CD4-positive, alpha-beta T cell treated with Interleukin-21 for 1 hour (primary cell): Measurements from ENCODE around the gene TP53RK.
"Not testable (repeated sequence)": the region's sequence is repeated elsewhere in the genome, so short reads cannot be mapped to it uniquely, and the experiment has no call there.

ENCODE experiments used
- DNase-seq: peaks from one replicate; pipeline ENCODE4 v3.0.0-alpha.2; 2020

Gene TP53RK

DNA sequence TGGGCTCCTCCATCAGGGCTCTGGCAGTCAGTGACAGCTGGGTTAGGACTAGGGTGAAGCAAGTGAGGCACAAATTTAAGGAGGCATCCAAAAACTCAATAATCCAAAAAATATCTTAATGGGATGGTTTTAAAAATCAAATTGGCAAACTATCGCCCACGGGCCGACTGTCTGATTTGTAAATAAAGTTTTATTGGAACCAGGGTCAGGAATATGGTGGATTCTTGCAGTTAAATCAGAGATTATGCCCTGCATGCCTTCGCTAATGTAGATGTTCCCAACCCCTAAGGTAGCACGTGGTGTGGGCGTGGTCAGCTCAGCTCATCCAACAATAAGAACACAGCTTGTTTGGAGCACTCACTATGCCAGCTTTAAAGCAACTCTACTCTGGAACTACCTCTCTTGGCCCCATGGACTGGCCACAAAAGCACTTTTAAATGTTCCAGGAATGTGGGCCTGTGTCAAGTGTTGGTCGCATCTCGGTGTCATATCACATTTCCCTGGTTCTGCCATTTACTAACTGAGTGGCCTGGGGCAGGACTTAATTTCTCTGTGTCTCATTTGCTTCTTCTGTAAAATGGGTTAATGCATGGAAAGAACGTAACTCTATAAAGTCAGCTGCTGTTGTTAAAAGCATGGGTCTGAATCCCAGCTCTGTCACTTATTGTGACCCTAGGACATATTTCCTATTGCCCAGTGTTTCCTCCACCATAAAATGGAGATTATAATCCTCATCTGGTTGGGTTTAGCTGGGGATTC lies 7.0 kb downstream of the TP53RK start:
- no peak for DNase-seq

DNA sequence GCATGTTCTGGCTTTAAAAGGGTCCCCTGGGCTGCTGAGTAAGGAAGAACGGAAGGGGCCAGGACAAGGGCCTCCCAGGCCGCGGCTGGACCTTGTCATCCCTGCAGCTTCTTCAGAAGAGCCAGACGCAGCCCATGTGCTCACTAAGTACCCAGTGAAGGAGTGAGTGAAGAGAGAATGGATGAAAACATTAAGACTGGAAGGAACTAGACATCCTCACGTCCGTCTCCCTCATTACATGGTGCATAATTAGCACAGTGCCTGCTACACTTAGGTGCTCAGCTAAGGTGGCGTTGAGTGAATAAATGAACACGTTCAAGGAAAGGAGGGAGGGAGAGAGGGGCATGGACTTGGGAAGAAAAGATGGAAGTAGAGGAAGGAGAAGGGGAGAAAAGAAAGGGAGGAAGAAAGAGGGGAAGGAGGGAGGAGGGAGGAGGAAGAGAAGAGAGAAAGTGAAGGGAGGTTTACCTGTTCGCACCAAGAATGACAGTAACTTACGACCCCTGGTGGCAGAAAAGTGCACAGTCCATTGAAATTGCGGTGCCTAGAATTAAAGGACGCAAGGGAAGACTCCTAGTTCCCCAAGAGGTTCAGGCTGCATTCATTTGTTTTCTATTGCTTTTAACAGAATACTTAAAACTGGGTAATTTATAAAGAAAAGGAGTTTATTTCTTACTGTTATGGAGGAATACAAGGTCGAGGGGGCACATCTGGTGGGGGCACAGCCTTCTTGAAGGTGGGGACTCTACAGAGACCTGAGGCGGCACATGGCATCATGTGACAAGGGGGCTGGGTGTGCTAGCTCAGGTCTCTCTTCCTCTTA lies 8.0 kb downstream of the TP53RK start:
- peak; percentile 70 for DNase-seq

GRCh38 chr20:46680684-46681031 lies 8.6 kb downstream of the TP53RK start:
- no peak for DNase-seq

- DNase-seq, result no peak
These were observed 10.7 kb downstream of the TP53RK start for GRCh38 chr20:46678516-46678915.

- no peak for DNase-seq
These were observed 11.6 kb downstream of the TP53RK start for GRCh38 chr20:46677608-46678007.

DNA sequence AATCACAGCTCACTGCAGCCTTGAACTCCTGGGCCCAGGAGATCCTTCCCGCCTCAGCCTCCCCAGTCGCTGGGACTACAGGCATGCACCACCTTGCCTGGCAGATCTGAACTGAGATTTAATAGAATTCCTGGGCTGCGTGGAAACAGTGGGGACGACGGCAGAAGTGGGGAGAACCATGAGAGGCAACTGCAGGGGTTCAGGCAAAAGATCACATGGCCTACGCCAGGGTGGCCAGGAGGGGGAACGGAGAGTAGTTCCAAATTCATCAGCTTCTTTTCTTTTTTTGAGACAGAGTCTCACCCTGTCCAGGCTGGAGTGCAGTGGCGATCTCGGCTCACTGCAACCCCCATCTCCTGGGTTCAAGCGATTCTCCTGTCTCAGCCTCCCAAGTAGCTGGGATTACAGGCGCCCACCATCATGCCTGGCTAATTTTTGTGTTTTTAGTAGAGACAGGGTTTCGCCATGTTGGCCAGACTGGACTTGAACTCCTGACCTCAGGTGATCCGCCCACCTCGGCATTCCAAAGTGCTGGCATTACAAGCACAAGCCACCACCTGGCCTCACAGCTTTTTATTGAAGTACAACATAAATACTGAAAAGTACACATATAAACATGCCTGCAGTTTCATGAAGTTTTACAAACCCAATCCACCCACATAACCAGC lies 12.5 kb downstream of the TP53RK start:
- not testable (repeated sequence) for DNase-seq

- DNase-seq, result no peak
These were observed 14.8 kb downstream of the TP53RK start for GRCh38 chr20:46674253-46675083.

GRCh38 chr20:46673394-46674252 lies 15.6 kb downstream of the TP53RK start:
- DNase-seq, result no peak

DNA sequence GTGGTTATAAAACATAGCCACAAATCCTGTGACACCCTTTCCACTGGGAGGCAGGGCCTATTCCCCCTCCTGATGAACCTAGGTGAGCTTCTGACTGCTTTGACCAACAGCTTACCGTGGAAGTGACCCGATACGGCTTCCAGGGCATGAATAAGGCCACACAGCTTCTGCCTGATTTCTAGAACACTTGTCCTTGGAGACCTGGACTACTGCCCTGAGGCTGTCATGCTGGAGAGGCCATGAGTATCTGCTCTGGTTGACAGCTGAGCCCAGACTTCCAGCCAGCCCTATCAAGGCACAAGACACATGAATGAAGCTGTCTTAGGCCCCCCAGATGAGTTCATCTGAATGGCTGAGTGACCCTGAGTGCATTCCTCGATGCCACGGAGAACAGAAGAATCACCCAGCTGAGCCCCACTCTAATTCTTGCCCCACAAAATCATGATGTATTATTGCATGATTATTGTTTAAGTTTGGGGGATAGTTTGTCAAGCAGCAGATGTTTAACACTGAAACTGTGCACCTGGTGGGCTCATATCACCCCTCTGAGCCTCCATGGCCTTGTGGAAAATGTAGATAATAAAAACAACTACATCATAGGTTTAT lies 16.6 kb downstream of the TP53RK start:
- DNase-seq, result no peak

GRCh38 chr20:46671866-46672542 lies 17.2 kb downstream of the TP53RK start:
- no peak for DNase-seq

- no peak for DNase-seq
These were observed 18.4 kb downstream of the TP53RK start for GRCh38 chr20:46670585-46671584.

DNA sequence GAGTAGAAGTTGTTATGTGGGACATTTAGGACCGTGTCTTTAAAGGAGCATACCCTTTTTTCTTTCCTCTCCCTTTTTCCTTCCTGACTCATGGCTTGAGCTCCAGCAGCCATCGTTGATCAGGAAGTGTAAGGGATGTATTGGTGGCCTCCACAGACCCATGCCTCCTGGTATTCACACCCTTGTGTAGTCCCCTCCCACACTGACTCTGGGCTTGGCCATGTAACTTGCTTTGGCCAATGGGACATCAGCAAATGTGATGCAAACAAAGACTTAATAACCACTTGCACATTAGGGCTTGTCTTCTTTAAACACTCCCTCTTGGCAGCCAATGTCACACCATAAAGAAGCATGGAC lies 19.0 kb downstream of the TP53RK start:
- DNase-seq, result no peak

DNA sequence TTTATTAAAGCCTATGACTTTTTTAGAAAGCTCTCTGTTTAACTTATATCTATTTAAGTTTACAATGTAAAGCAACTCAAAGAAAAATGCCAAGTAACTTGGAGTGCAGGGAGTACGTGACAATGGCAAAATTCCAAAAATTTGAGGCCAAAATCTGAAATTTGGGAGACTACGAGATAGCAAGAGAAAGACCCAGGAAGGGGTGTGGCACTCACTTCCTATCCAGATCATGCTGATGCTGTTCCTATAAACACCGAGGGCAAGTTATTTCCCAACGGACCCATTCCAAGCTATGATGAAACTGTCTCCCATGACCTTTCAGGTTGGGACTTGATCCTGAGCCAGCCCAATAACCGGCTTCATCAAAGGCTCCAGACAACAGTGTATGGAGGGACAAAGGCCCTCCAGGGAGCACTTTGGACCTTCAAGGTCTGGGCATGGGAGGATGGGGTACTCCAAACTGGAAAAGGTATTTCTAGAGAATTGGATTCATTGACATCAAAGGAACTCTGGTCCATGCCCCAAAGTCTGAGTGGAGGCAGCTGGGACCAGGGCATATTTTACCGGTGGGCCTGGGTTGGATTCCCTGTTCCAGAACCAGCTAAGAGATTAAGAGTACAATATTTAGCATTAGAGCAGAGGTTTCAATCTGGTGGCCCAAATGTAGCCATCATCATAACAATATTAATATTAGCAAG lies 22.3 kb downstream of the TP53RK start:
- DNase-seq, result no peak

- DNase-seq, result no peak
These were observed 22.9 kb downstream of the TP53RK start for GRCh38 chr20:46666306-46666705.

GRCh38 chr20:46665602-46666001 lies 23.6 kb downstream of the TP53RK start:
- no peak for DNase-seq

DNA sequence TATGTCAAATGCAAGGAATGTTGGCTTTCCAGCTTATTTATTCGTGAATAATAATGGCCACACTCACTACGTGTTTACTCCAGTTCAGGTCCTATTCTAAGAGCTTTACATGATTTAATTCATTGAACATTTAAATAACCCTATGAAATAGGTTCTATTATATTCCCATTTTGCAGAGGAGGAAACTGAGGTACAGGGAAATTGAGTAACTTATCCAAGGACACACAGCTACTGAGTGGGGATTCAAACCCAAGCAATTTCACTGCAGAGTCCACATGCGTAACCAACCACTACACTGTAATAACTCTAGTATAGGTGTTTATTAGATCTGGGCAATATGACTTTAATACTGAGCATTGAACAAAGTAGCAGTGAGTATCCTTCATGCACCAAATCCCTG lies 25.7 kb downstream of the TP53RK start:
- no peak for DNase-seq

- DNase-seq, result no peak
These were observed 27.6 kb downstream of the TP53RK start for GRCh38 chr20:46661659-46662058.

GRCh38 chr20:46660487-46660886 lies 28.8 kb downstream of the TP53RK start:
- DNase-seq, result no peak

- no peak for DNase-seq
These were observed 31.6 kb downstream of the TP53RK start for GRCh38 chr20:46657618-46658017.
